T-cell (primary cell): Measurements from ENCODE around the gene ZNF511. TPM values are rescaled to one million over a fixed set of nuclear protein-coding genes. Genes with fewer than 3 reads are reported as not detected.
A peak's percentile ranks its signal among the peaks of the same experiment; 100 is the strongest.

ENCODE experiments used
- ATAC-seq, 4 experiments: fragments of 200-7000 bp in 3 of 4; fragments of 150-1000 bp in 1 of 4; cut with Tn5 transposase; replicated peaks in 1 of 4; 1 replicate in 3 of 4; 2 replicates in 1 of 4; pipeline ENCODE4 v1.10.0; 2021; ENCODE audit warnings: moderate library complexity in 3 of 4, mild to moderate bottlenecking in 2 of 4, moderate number of reproducible peaks in 1 of 4
- CTCF ChIA-PET, 2 donors: fragments of 300-600 bp; sonication (Branson Sonifier 250); formaldehyde crosslinking; loops; one replicate each; lab custom pipeline; 2022; ENCODE audit warnings: antibody characterized with exemption in 2 of 2; lab: Charles Lee
- POLR2A ChIA-PET, 2 donors: fragments of 300-600 bp; sonication (Branson Sonifier 250); formaldehyde crosslinking; loops; one replicate each; lab custom pipeline; 2022; ENCODE audit warnings: antibody characterized with exemption in 2 of 2; lab: Charles Lee
- DNase-seq, 35 experiments: peaks; one replicate each; pipeline versions ENCODE4 v3.0.0 to v3.0.0-alpha.2; 2013 to 2023
- H3K27ac ChIP-seq: one replicate; pipeline ENCODE4 v1.5.1; 2013; ENCODE audit warnings: low read length
- H3K27me3 ChIP-seq, 2 experiments: replicated peaks in 1 of 2; 1 replicate in 1 of 2; 2 replicates in 1 of 2; pipeline versions ENCODE4 v1.6.1 to v1.7.0; 2013; ENCODE audit warnings: low read length in 1 of 2, mixed read lengths in 1 of 2; ENCODE audit not compliant: control insufficient read depth in 2 of 2, insufficient read depth in 2 of 2; ENCODE audit errors: extremely low read depth in 1 of 2
- H3K36me3 ChIP-seq, 2 donors: 1 replicate in 1 of 2; 2 replicates in 1 of 2; pipeline versions ENCODE4 v1.6.1 to v1.7.0; 2013; ENCODE audit warnings: low read length in 1 of 2; ENCODE audit not compliant: control insufficient read depth in 2 of 2, insufficient read depth in 1 of 2; ENCODE audit errors: extremely low read depth in 1 of 2
- H3K4me1 ChIP-seq, 2 experiments: 1 replicate in 1 of 2; 2 replicates in 1 of 2; pipeline versions ENCODE4 v1.6.1 to v1.7.0; 2013; ENCODE audit warnings: low read length in 2 of 2, mixed read lengths in 1 of 2; ENCODE audit not compliant: insufficient read depth in 2 of 2, control insufficient read depth in 1 of 2; ENCODE audit errors: extremely low read depth in 1 of 2
- H3K4me3 ChIP-seq, 2 donors: 1 replicate in 1 of 2; 2 replicates in 1 of 2; pipeline versions ENCODE4 v1.5.1 to v1.7.0; 2013; ENCODE audit warnings: mild to moderate bottlenecking in 2 of 2, low read length in 1 of 2, moderate library complexity in 1 of 2; ENCODE audit not compliant: control insufficient read depth in 1 of 2; ENCODE audit errors: extremely low read depth in 1 of 2
- H3K9me3 ChIP-seq: 2 replicates; pipeline ENCODE4 v1.7.0; 2013
- H3K27ac Mint-ChIP-seq, 2 donors: one replicate each; pipeline ENCODE4 v1.8.0; 2020 to 2021; ENCODE audit warnings: mild to moderate bottlenecking in 2 of 2, mixed read lengths in 2 of 2
- H3K27me3 Mint-ChIP-seq, 2 donors: one replicate each; pipeline ENCODE4 v1.8.0; 2021 to 2022; ENCODE audit warnings: mixed read lengths in 2 of 2
- H3K36me3 Mint-ChIP-seq: one replicate; pipeline ENCODE4 v1.8.0; 2021; ENCODE audit warnings: mixed read lengths
- H3K4me1 Mint-ChIP-seq, 3 donors: one replicate each; pipeline ENCODE4 v1.8.0; 2020 to 2022; ENCODE audit warnings: mixed read lengths in 3 of 3, mild to moderate bottlenecking in 1 of 3
- H3K4me3 Mint-ChIP-seq, 3 donors: one replicate each; pipeline ENCODE4 v1.8.0; 2020 to 2022; ENCODE audit warnings: mild to moderate bottlenecking in 3 of 3, mixed read lengths in 3 of 3, moderate library complexity in 3 of 3
- H3K9me3 Mint-ChIP-seq, 3 donors: one replicate each; pipeline ENCODE4 v1.8.0; 2020 to 2022; ENCODE audit warnings: mixed read lengths in 3 of 3
- WGBS: methylation state at CpG from one replicate; pipeline ENCODE4 v1.1.5; 2013; ENCODE audit warnings: missing lambda C conversion rate; ENCODE audit not compliant: insufficient coverage; 5-methylcytosine and 5-hydroxymethylcytosine counted together
- total RNA-seq, 35 experiments: library from RNA in 6 of 35; stranded (reverse) in 6 of 35; fragments of 120-200 nt in 1 of 35; gene quantifications; one replicate each; pipeline versions ENCODE4 v1.2.1 to v1.2.4 and lab custom pipeline; 2013 to 2026

Gene ZNF511
- total RNA-seq, 5 donors from 2014 or later (not counting 1 experiment from before 2014, with no cell fraction given), result 35.2 to 44.7 (median 36.8) TPM

DNA sequence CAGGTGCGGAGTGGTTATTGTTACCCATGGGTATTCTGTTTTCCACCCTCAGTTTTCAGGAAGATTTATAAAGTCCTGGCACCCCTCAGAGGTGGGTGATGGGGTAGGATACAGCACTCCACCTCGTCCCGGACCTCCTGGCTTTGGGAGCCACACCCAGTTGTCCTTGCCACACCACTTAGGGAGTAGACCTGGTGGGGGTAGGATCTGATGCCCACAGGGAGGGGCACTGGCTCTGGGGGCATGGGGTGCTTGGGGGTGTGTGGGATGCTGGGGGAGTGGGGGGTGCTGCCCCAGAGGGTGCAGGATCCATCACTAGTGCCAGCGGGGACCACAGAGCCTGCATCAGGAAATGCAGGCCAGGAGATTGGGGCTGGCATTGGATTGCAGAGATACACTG is 4.5 kb downstream of the ZNF511 start:
- ATAC-seq (no peak), DNase-seq (no peak)
- ChIA-PET POLR2A (no interaction called here), CTCF (no interaction called here)
- peaks cover 4 to 12% (median 8%) of the 10 kb centered on the region in 3 donors for H3K4me1 Mint-ChIP-seq
- H3K9me3 ChIP-seq, result no peaks in the 10 kb centered on the region
- 100% methylated on average over 2 of the region's 4 CpGs for WGBS
- H3K27me3 ChIP-seq, result no peaks in the 10 kb centered on the region
- H3K27ac ChIP-seq, result no peak overlapping the region
- H3K9me3 Mint-ChIP-seq, result no peaks in the 10 kb centered on the region
- peaks cover 3 to 22% of the 10 kb centered on the region in 2 donors for H3K36me3 ChIP-seq
- H3K27ac Mint-ChIP-seq, result no peak overlapping the region
- H3K4me1 ChIP-seq, result peaks cover 0 to 12% of the 10 kb centered on the region in 2 experiments
- H3K4me3 Mint-ChIP-seq, result no peak overlapping the region
- H3K36me3 Mint-ChIP-seq, result peaks cover 11% of the 10 kb centered on the region
- H3K4me3 ChIP-seq, result no peak overlapping the region
- no peaks in the 10 kb centered on the region for H3K27me3 Mint-ChIP-seq

DNA sequence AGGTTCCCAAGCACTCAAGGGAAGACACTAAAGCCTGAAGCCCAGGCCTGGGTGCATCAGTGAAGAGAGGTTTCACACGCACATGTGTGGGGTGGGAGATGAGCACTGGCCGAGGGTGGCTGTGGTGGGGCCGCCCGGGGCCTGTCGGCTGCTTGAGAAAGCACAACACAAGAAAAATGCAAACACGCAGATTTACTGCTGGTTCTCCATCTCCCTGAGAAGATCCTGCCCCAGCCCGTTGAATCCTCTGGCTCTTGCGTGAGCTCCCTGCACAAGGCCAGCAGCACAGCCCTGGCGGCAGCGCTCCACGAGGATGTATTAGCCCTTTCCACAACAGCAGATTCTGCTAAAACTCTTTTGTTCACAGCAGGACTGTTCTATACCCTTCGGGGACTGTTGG is 6.2 kb downstream of the ZNF511 start:
- 92% methylated on average over 10 of the region's 12 CpGs for WGBS

DNA sequence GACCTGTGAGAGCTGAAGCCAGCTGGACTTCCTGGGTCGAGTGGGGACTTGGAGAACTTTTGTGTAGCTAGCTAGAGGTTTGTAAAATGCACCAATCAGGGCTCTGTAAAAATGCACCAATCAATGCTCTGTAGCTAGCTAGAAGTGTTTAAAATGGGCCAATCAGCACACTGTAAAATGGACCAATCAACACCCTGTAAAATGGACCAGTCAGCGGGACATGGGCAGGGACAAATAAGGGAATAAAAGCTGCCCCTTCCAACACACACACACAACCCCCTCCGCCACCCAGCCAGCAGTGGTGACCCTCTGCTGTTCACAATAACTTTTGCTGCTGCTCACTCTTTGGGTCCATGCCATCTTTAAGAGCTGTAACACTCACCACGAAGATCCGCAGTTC is 7.1 kb downstream of the ZNF511 start:
- Mint-ChIP-seq H3K4me1 (peaks cover 7 to 18% (median 13%) of the 10 kb centered on the region in 3 donors), H3K36me3 (peaks cover 10% of the 10 kb centered on the region), H3K9me3 (no peaks in the 10 kb centered on the region), H3K27ac (no peak overlapping the region), H3K4me3 (no peak overlapping the region), H3K27me3 (peaks cover 6 to 7% of the 10 kb centered on the region in 2 donors)
- ChIA-PET POLR2A (interaction anchor here in 1 of 2 donors (0.6 to 1.1 kb wide), 2 partner anchors 8 to 39 kb away, joined by 3 read pairs; no protein-coding TSS in a partner anchor), CTCF (no interaction called here)
- peaks cover 0 to 14% of the 10 kb centered on the region in 2 experiments for H3K27me3 ChIP-seq
- DNase-seq (no peak), ATAC-seq (no peak)
- peaks cover 0 to 12% of the 10 kb centered on the region in 2 experiments for H3K4me1 ChIP-seq
- peaks cover 3 to 8% of the 10 kb centered on the region in 2 donors for H3K36me3 ChIP-seq
- WGBS, result 60% methylated on average over 5 of the region's 5 CpGs
- no peak overlapping the region for H3K4me3 ChIP-seq
- no peaks in the 10 kb centered on the region for H3K9me3 ChIP-seq
- H3K27ac ChIP-seq, result no peak overlapping the region

More for the DNA sequence above, 6.2 kb downstream of the ZNF511 start:
- no peak overlapping the region for H3K27ac ChIP-seq
- CTCF ChIA-PET, result interaction anchor here in 1 of 2 donors (1.1 kb wide), 1 partner anchor 17 kb away, joined by 3 read pairs; no protein-coding TSS in a partner anchor
- ATAC-seq (no peak), DNase-seq (no peak)
- Mint-ChIP-seq H3K4me3 (no peak overlapping the region), H3K36me3 (peaks cover 10% of the 10 kb centered on the region), H3K27ac (no peak overlapping the region), H3K27me3 (peaks cover 6 to 7% of the 10 kb centered on the region in 2 donors), H3K4me1 (peaks cover 7 to 18% (median 13%) of the 10 kb centered on the region in 3 donors), H3K9me3 (no peaks in the 10 kb centered on the region)
- H3K4me1 ChIP-seq, result peaks cover 0 to 13% of the 10 kb centered on the region in 2 experiments
- H3K9me3 ChIP-seq, result no peaks in the 10 kb centered on the region
- peaks cover 0 to 14% of the 10 kb centered on the region in 2 experiments for H3K27me3 ChIP-seq
- POLR2A ChIA-PET, result interaction anchor here in 1 of 2 donors (1.1 kb wide), 1 partner anchor 9 kb away, joined by 3 read pairs; no protein-coding TSS in a partner anchor
- H3K4me3 ChIP-seq, result no peak overlapping the region
- peaks cover 3 to 17% of the 10 kb centered on the region in 2 donors for H3K36me3 ChIP-seq

DNA sequence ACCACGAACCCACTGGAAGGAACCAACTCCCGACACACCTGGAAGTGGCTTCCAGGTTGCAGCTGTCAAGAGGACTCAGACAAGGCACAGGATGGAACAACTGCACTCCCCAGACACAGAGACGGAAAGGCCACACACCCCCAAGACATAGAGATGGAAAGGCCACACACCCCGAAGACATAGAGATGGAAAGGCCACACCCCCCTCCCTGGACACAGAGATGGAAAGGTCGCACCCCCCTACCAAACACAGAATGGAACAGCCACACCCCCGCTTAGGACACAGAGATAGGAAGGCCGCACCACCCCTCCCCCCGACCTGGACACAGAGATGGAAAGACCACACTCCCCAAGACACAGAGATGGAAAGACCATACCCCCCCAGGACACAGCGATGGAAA is 7.6 kb downstream of the ZNF511 start:
- DNase-seq, result no peak
- ChIA-PET POLR2A (interaction anchor here in 1 of 2 donors (0.6 kb wide), 1 partner anchor 38 kb away, joined by 3 read pairs; no protein-coding TSS in a partner anchor), CTCF (no interaction called here)
- H3K36me3 Mint-ChIP-seq, result peaks cover 10% of the 10 kb centered on the region
- peaks cover 0 to 12% of the 10 kb centered on the region in 2 experiments for H3K4me1 ChIP-seq
- no peak overlapping the region for H3K27ac ChIP-seq
- no peak overlapping the region for H3K27ac Mint-ChIP-seq
- peaks cover 0 to 14% of the 10 kb centered on the region in 2 experiments for H3K27me3 ChIP-seq
- WGBS, result 63% methylated on average over 2 of the region's 9 CpGs
- no peaks in the 10 kb centered on the region for H3K9me3 ChIP-seq
- H3K27me3 Mint-ChIP-seq, result peaks cover 6 to 7% of the 10 kb centered on the region in 2 donors
- H3K4me1 Mint-ChIP-seq, result peaks cover 7 to 18% (median 13%) of the 10 kb centered on the region in 3 donors
- peaks cover 0 to 7% of the 10 kb centered on the region in 2 donors for H3K36me3 ChIP-seq
- no peaks in the 10 kb centered on the region for H3K9me3 Mint-ChIP-seq
- no peak overlapping the region for H3K4me3 Mint-ChIP-seq
- H3K4me3 ChIP-seq, result no peak overlapping the region
- no peak for ATAC-seq

DNA sequence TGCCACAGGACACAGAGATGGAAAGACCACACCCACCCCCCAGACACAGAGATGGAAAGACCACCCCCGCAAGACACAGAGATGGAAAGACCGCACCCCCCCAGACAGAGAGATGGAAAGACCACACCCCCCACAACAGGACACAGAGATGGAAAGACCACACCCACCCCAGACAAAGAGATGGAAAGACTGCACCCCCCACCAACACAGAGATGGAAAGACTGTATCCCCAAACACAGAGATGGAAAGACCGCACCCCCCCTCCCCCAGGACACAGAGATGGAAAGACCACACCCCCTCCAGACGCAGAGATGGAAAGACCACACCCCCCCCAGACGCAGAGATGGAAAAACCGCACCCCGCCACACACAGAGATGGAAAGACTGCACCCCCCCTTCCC is 8.0 kb downstream of the ZNF511 start:
- H3K27ac Mint-ChIP-seq, result no peak overlapping the region
- no peak overlapping the region for H3K4me3 ChIP-seq
- H3K9me3 ChIP-seq, result no peaks in the 10 kb centered on the region
- ChIA-PET CTCF (no interaction called here), POLR2A (no interaction called here)
- ATAC-seq (no peak), DNase-seq (no peak)
- no peak overlapping the region for H3K4me3 Mint-ChIP-seq
- H3K27me3 ChIP-seq, result peaks cover 0 to 14% of the 10 kb centered on the region in 2 experiments
- no peak overlapping the region for H3K27ac ChIP-seq
- peaks cover 0 to 12% of the 10 kb centered on the region in 2 experiments for H3K4me1 ChIP-seq
- peaks cover 0 to 2% of the 10 kb centered on the region in 2 donors for H3K36me3 ChIP-seq
- peaks cover 6 to 7% of the 10 kb centered on the region in 2 donors for H3K27me3 Mint-ChIP-seq
- H3K4me1 Mint-ChIP-seq, result peaks cover 7 to 18% (median 13%) of the 10 kb centered on the region in 3 donors
- no CpG with 5 or more reads among the region's 7 CpGs for WGBS
- H3K9me3 Mint-ChIP-seq, result no peaks in the 10 kb centered on the region
- H3K36me3 Mint-ChIP-seq, result peaks cover 6% of the 10 kb centered on the region

- H3K4me3 Mint-ChIP-seq, result peak overlapping the region; percentile 44 to 78 (median 63)
- peaks cover 7 to 18% (median 13%) of the 10 kb centered on the region in 3 donors for H3K4me1 Mint-ChIP-seq
- H3K27me3 ChIP-seq, result peaks cover 0 to 14% of the 10 kb centered on the region in 2 experiments
- H3K4me3 ChIP-seq, result peak overlapping the region; percentile 44 to 51
- H3K9me3 Mint-ChIP-seq, result no peaks in the 10 kb centered on the region
- POLR2A ChIA-PET, result no interaction called here
- H3K27ac ChIP-seq, result no peak overlapping the region
- no peaks in the 10 kb centered on the region for H3K36me3 Mint-ChIP-seq
- CTCF ChIA-PET, result interaction anchor here in 1 of 2 donors (1.0 kb wide), 1 partner anchor 10 kb away, joined by 5 read pairs; no protein-coding TSS in a partner anchor
- H3K9me3 ChIP-seq, result no peaks in the 10 kb centered on the region
- H3K4me1 ChIP-seq, result peaks cover 0 to 12% of the 10 kb centered on the region in 2 experiments
- 11% methylated on average over 41 of the region's 51 CpGs for WGBS
- H3K36me3 ChIP-seq, result no peaks in the 10 kb centered on the region
- peaks cover 7 to 8% of the 10 kb centered on the region in 2 donors for H3K27me3 Mint-ChIP-seq
- peak in 31 of 35 experiments; percentile 27 to 79 (median 53) for DNase-seq
- ATAC-seq, result peak; percentile 79 to 89 (median 86)
- H3K27ac Mint-ChIP-seq, result no peak overlapping the region
Observed at GRCh38 chr10:133318494-133319127, 9.9 kb downstream of the ZNF511 start.
